ENCODE results near the gene ZNF432.

GRCh38 chr19:51993422-51993821, 55.2 kb downstream of the ZNF432 start:
- no peak for TF ChIP-seq CTCF (IDR thresholded peaks at IDR 0.05; ENCODE audit: borderline replicate concordance, extremely low read depth, low read length, poor library complexity, severe bottlenecking)
- TF ChIP-seq EZH2 (IDR thresholded peaks at IDR 0.05; ENCODE audit: borderline replicate concordance, low read depth, low read length, severe bottlenecking) = no peak
